Activated T-cell treated with anti-CD3 and anti-CD28 coated beads for 24 hours (primary cell): Measurements from ENCODE around the gene SYNE1.
"Not testable (repeated sequence)": the region's sequence is repeated elsewhere in the genome, so short reads cannot be mapped to it uniquely, and the experiment has no call there.

ENCODE experiments used
- DNase-seq: peaks from one replicate; pipeline ENCODE4 v3.0.0-alpha.2; 2020; ENCODE audit warnings: low read depth

The SYNE1 gene

DNA sequence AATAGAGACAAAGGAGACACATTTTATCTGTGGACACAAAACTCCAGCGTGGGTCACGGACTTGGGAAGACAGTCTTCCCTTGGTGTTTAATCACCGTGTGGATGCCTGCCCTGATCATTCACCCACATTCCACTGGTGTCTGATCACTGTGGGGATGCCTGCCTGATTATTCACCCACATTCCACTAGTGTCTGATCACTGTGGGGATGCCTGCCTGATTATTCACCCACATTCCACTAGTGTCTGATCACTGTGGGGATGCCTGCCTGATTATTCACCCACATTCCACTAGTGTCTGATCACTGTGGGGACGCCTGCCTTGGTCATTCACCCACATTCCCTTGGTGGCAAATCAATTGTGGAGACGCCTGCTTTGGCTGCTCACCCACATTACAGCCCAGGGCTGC lies 146.2 kb downstream of the SYNE1 start:
- DNase-seq: not testable (repeated sequence)

DNA sequence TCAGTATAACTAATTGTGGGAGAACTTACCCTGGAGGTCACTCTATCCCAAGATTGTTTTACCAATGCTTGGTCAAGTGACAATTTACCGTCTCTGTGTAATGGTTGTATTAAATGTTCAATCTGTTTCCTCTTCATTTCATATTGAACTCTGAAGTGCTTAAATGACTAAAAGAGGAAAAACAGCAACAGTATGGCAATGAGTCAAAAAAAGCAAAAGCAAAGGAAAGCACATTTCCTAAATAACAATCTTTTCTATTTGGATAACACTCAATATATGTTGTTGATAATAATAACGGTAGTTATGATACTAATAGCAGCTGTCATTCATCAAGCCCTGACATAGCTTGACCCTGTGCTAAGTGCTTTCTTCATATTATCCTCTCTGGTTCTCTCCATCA lies 152.4 kb downstream of the SYNE1 start:
- no peak for DNase-seq

DNA sequence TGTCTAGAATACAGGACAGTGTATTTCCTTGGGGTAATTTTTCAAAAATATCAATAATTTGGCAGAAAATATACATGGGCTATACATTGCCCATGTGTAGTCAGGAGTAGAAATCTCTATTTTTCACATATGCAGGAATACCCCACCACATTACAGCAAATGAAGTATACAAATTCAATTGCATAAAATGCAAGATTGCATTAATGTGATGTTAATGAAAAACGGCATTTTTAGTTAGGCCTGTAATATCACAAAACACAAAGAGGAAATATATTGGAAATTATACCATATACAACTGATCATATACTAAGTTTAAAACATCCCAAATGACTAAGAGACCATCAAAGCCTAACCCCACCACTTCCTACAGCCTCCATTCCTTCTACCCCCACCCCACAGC lies 154.9 kb downstream of the SYNE1 start:
- DNase-seq: no peak

DNA sequence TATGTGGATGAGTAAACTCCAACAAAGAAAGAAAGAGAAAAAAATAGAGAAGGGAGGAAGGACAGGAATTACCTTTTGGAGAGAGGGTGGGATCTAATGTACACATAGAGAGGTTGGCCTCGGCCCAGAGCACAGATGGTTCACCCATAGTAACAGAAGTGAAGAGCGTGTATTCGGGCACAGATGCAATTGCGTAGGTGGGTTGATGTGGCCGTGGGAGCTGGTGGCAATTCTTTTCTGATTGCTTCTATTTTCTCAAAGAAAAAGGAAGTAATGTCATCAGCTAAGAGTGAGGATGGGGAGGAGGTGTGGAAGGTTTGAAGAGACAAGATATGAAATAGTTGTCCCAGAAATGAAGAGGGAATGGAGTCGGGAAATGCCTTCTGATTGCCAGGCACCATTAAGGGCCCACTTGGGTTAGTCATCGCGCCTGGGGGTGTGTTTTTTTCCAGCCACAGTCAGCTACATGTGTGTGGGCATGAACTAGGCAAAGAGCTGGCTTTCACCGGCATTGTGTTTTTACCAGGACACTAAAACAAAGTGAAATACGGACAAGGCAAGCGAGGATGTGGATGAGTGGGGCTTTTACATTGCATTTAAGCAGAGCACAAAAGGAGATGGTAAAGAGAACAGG lies 158.7 kb downstream of the SYNE1 start:
- no peak for DNase-seq

DNA sequence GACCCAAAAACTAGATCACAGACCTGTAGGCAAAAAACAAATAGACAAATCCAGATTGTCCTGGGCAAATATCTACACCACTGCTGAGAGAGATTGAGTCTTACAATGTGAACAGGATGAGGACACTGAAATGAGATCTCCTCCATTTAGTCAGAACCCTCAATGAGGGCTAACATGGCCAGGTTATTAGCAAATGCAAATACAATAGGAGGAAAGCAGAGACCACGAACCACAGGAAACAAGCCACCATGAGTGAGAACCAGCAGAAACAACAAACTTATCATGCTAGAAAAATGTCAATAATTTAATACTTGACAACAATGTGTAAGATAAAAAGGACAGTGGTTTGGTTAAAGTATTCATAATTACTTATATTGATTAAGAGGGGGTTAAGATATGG lies 162.8 kb downstream of the SYNE1 start:
- no peak for DNase-seq

DNA sequence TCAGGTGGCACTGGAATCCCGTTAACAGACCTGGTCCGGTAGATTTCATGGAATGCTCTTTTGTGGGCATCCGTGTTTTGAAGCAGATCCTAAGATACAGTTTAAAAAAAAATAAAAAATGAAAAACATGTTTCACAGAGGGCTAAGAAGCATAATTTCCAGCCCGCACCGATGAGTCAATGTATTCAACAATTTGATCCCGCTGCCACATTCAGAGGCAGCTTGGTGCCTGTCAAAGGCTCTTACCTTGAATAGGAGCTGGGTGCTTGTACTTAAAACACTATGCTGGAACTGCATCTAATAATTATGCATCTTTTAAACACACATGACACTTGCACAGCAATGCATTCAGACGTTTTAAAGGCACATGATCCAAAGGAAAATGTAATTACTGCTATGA lies 164.8 kb downstream of the SYNE1 start:
- DNase-seq: no peak

DNA sequence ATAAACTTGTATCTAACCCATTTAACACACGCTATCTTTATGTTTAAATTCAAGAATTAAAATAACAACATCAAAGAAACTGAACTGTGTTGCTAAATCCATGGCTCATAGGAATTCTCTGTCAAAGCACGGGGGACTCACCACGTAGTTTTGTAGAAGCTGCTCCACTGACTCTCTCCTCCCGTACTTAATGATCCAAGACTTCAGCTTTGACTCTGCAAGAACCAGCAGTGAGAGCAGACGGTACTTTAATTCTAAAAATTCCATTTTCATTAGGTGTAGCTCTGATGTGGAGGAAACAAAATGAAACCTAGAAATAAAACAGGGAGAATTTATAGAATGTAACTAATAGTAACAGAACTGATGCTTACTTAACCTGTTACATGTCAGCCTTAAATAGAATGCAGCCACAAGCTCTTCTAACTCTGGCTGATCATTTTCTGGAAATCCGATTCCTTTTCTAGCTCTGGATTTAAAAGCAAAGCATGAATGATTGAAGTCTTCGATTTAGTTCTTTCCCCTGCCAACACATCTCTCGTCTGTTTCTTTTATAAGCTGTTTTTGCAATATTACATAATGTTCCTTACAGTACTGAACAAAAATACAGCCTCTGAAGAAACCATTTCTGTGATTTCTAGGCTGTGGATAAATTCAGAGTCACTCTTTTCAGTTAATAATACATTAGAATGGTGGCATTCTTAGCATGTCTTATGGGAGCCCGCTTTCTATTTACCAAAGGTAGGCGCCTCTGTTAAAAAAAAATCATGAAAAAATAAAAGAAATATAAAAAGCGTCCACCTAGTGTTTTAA lies 165.5 kb downstream of the SYNE1 start:
- DNase-seq: no peak

DNA sequence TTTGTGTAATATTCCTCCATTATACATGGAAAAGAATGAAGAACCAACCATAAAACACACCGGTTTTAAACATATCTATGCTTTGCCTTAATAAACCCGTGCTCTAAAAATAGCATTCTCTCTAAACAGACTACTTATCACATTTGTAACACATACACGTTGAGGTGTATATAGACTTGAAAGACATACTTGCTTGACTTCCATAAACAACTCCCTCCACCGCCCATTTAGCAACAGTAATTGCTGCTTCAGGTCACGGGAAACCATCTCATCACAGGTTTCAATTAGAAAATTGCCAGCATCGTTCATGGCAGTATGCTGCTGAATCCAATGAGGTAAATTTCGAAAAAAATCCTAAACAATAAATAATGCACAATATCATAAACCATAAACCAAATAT lies 174.0 kb downstream of the SYNE1 start:
- no peak for DNase-seq

DNA sequence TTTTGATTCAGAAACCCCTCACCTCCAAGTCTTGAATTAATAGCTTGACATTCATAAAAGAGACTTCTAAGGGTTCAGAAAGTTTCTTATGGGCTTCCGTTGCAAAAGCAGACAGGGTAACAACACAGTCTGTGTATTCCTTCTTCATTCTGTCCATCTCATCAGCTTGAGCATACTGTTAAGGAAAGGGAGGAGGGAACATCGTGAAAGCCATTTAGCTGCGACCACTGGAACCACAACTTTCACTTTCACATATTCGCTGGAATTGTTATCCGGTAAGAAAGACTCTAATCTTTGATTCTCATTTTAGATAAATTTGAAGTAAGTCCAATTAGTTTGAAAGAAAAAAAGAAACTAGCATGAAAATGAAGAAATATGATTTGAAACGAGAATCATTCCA lies 174.4 kb downstream of the SYNE1 start:
- DNase-seq: no peak

DNA sequence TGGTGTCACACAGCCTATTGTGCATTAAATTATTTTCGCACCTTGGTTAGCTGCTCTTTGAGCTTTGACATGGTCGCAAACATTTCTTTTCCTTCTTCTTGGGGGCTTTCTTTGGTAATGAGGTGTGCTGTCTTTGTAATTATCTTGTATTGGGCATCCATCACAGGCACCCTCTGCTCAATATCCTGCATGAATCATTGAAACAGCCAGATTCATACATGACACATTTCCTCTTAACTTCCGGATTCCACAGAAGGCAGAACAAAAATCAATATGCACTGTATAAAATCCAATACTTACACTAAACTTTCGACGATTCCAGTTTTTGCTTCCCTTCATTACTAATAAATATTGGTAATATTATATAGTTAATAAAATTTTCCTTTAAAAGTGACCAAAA lies 175.6 kb downstream of the SYNE1 start:
- DNase-seq: no peak

DNA sequence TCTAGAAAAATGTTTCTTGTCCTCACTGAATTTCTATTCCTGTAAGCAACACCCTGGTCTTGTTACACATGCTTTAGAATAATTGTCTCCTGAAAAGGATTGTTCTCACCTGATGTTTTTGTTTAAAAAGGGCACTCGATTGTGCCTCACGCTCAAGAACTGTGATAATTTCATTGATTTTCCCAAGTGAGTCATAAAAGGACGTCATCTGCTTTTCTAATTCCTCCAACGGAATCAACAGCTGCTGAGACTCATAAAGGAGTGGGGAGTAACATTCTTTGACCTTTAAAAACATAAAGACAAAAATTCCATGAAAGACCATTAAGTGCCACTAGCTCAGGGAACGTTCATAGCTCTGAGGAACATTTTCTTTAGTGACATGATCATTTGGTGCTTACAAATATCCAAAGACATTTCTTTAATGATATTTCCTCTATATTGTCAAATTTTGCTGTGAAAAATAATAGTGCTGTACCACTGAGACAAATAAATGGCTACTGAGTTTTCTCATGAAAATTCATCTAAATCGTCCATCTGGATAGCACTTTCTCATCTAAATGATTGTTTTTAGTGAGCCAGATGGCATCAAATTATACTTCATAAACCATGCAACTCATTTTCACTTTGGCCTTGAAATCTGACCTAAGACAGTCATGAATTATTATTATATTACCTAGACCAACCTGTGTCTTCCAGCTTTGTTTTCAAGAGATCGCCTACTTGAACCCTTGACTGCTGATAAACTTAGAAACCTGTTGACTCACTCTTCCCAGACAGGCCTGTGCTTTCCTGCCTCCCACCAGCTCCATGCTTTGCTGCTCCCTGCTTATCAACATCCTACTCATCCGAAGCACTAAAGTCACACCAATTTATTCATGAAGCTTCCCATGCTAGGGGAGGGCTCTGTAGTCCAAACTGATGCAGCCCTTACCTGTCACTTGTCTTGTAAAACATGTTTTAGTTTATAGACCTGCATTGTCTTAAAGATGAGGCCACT lies 178.2 kb downstream of the SYNE1 start:
- DNase-seq: no peak

DNA sequence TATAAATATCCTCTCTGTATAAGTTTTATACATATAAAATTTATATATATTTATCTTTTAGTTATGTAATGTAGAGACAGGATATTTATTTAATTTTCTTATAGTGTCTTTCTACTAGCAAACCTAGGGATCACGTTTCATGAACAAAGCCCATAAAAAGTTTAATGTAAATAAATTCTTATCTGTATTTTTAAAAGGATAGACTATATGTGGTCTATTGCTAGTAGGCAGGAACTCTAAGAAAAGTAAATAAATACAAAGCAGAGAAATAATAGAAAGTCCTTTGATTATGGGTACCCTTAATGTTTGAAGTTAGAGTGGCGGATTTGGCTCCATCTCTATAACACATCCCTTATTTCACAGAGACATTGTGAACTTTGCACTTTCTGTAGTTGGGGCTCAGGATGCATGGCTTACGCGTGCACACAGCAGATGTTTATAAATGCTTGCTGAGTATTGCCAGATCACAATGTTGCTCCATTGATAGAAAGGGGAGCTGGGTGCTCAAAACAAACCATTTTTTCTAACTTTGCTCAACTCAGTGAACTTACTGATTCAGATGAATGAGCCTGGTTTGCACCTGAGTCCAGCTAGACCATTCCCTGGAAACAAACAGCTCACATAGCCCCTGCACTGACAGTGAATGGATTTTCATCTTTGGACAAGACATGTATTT lies 179.1 kb downstream of the SYNE1 start:
- no peak for DNase-seq

DNA sequence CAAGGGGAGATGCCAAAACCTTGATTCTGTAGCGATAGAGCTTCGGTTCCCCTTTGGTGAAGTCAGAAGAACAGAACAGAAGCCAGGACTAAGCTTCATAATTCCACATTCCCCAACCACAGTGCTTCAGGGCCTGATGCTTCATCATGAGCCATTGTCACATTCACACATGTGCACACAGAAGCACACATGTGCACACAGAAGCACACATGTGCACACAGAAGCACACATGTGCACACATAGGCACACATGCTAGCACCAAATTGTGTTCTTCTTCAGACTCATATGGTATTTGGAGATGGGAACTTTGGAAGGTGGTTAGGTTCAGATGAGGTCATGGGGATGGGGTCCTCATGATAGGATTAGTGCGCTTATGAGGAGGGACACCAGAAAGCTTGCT lies 183.2 kb downstream of the SYNE1 start:
- DNase-seq: no peak

DNA sequence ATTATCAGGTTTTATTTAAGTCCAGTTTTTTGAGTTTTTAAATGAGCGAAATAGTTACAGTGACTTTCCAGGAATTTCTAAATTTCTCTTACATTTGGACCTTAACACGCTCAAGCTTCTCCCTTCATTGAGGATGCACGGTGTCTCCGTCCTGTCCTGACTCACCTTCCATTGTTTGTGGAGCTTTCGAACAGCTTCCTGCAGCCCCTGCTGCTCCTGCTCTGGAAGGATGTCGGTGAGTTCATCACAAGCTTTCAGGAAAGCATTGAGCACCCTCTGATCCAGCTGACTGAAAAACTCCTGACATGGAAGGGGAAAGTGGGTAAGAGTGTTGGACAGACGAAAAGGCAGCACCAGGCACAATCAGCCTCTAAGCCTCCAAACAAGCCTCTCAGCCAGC lies 183.7 kb downstream of the SYNE1 start:
- DNase-seq: no peak

DNA sequence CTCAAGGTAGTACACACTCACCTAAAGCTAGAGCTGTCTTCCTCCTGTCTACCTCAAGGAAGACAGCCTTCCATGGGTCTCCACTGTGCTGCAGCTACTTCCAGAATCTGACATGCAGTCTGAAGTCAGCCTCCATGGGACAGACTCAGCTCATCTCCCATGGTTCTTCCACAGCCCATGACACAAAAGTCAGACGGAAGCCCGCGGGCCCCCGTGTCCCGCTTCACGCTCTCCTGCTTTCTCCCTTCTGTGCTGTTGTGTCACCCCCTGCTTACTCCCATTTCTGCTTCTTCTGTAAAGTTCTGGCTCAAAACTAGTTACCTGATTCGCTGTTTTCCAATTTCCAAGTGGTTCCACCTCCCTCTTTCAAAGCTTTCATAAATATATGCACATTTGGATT lies 184.5 kb downstream of the SYNE1 start:
- no peak for DNase-seq

DNA sequence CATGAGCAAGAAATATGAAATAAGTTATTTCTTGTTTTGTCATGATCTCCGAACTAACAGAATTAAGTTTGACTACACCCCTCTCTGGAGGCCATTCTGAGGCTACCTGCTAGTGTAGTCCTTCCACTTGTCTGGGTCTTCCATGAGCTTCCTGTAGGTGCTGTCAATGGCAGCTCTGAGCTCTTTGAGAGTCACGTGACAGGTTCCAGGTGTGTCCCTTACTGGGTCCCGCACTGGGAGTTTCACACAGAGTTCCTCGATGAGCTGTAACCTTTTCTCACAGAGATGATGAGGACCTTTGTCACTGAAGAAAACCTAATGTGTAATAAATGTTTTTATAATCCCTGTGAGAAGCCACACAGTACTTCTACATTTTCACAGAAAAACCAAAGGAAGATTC lies 186.6 kb downstream of the SYNE1 start:
- no peak for DNase-seq

DNA sequence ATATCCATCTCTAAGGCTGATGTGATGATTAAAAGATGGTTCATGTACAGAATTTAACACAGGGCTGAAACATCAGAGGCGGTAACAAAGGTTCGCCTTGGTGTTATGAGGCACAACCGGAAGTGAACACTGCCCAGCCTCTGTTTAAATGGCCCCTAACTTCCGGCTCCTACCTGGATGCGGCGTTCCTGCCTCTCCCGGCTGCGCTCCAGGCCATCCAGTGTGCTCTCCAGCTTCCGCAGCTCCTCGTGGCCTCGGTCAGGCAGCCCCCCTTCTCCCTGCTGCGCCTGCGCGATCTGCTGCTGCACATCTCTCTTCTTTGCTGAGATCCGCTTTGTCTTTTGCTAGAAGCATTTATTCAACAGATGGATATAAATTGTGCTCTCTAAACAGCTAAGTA lies 195.3 kb downstream of the SYNE1 start:
- no peak for DNase-seq

DNA sequence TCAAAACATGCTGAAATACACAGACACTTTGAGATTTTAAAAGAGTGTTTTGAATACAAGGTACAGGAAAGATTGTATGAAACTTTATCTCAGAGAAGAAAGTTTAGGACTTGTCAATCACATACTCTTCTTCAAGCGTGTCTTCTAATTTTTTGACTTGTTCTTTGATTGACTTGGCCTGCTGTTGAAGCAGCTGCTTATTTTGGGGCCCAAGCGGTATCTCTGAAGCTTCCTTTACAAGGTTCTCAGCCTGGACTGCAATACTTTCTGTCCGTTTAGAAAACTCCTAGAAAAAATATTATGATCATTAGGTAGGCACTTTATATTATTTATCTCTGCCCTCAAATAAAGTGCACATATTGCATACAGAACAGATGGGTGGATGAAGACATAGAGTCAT lies 201.3 kb downstream of the SYNE1 start:
- no peak for DNase-seq

DNA sequence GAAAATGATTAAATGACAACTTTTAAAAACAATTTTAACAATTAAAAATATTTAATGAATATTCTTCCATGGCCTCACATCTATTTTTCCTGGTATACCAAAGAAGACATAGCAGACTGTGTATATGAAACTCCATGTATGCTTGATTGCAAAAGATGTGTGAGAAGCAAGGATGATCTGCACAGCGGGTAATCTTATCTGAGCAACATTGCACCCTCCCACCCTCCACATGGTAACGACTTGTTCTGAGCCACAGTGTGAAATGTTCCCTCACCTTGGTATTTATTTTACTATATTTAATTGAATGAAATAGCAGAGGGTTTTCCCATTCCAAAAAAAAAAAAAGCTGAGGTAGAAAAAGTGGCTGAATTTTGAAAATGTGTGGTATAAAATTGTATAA lies 204.4 kb downstream of the SYNE1 start:
- DNase-seq: no peak

DNA sequence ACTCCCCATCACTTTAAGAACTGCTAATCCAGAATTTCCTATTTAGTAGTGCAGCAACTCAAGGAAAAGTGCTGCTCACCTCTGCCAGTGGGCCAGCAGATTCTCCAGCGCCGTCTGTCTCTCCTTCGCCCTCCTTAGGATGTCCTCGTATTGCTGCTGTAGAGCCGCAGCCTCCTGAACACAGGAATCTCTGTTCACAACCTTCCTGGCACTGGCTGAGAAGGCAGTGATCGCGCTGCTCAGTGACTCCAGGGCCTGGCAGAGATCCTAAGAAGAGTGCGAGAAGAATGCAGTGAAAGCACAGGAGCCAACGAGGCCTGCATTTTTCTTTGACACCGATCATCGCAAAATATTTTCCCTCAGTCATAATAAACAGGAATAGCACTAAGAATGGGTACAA lies 209.0 kb downstream of the SYNE1 start:
- no peak for DNase-seq

DNA sequence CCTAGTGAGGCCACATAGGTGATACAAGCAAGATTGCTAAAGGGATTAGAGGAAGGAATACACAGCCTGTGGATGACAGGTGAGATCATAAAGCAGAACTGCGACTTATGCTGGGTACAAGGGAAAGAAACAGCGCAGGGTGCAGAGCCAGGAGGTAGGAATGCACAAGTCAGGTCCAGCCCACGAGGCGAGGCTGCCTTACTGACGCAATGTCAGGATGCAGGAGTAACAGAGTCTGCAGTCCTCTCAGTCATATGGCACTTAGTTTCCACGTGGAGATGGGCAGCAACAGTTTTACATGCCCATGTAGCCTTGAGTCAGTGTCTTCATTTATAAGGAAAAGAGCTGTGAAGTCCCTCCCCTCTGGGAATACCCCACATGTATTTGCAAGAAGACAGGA lies 210.9 kb downstream of the SYNE1 start:
- no peak for DNase-seq
